ENCODE data around the gene CDH1. TPM values are rescaled to one million over a fixed set of nuclear protein-coding genes. Genes with fewer than 3 reads are reported as not detected.

Gene CDH1
- total RNA-seq, 4 donors from 2014 or later, result 0.26 to 30.0 (median 2.6) TPM

DNA sequence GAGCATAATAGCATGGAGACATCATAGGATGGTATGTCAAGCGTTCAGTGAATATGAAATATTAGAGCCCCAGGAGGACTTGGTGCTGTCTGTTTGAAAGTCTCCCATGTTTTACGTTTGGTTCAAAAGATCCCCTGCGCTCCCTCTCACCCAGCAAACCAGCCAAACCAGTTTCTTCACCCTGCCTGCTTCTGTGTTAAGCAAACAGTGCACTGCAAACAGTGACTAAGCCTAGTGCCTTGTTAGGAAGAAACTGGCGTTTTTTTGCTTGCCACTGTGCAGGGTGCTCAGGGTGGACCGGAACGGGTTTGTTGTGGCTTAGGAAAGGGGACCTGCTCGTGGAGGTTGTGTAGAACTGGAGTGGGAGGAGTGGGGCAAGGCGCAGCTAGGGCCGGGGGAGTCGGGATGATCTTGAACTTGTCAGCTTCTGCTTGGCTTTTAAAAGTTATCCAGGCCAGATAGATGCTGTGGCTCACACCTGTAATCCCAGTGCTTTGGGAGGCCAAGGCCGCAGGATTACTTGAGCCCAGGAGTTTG, 7.7 kb downstream of the CDH1 start:
- H3K27ac ChIP-seq, result no peak overlapping the region
- no peak overlapping the region for H3K4me3 ChIP-seq
- intact Hi-C loops (cut with DNase I; ENCODE audit: low total_unique reads), result no loop called here
- H3K36me3 ChIP-seq, result no peaks in the 10 kb centered on the region
- no peaks in the 10 kb centered on the region for H3K4me1 ChIP-seq
- TF ChIP-seq, protein P1, sequence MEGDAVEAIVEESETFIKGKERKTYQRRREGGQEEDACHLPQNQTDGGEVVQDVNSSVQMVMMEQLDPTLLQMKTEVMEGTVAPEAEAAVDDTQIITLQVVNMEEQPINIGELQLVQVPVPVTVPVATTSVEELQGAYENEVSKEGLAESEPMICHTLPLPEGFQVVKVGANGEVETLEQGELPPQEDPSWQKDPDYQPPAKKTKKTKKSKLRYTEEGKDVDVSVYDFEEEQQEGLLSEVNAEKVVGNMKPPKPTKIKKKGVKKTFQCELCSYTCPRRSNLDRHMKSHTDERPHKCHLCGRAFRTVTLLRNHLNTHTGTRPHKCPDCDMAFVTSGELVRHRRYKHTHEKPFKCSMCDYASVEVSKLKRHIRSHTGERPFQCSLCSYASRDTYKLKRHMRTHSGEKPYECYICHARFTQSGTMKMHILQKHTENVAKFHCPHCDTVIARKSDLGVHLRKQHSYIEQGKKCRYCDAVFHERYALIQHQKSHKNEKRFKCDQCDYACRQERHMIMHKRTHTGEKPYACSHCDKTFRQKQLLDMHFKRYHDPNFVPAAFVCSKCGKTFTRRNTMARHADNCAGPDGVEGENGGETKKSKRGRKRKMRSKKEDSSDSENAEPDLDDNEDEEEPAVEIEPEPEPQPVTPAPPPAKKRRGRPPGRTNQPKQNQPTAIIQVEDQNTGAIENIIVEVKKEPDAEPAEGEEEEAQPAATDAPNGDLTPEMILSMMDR (IDR thresholded peaks at IDR 0.05), result no peak
- no peak for TF ChIP-seq POLR2A (IDR thresholded peaks at IDR 0.05)
- H3K9me3 ChIP-seq, result no peaks in the 10 kb centered on the region
- DNase-seq, result no peak
- H3K27me3 ChIP-seq, result no peaks in the 10 kb centered on the region

DNA sequence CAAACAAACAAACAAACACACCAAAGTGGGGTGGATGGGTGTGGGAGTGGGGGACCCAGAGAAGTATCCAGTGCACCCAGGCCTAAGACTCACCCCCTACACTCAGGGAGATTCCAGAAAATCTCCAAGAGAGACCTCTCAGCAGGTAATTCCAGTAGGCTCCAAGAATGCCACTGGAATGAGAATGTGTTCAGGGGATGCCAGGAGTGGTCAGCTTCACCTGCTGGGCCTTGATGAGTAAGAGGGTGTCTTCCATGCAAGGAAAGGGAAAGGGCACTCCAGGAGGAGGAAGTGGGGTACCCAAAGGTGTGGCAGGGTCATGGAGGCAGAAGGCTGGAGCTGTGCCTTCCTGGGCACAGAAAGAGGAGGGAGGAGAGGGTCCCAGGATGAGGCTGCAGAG, 9.9 kb downstream of the CDH1 start:
- intact Hi-C loops (cut with DNase I; ENCODE audit: low total_unique reads), result no loop called here
- Histone ChIP-seq H3K36me3 (no peaks in the 10 kb centered on the region), H3K9me3 (no peaks in the 10 kb centered on the region), H3K27ac (no peak overlapping the region), H3K4me3 (no peak overlapping the region), H3K27me3 (no peaks in the 10 kb centered on the region), H3K4me1 (no peaks in the 10 kb centered on the region)
- DNase-seq, result no peak
- TF ChIP-seq POLR2A (IDR thresholded peaks at IDR 0.05), result no peak
- TF ChIP-seq, protein P1 (IDR thresholded peaks at IDR 0.05), result no peak

DNA sequence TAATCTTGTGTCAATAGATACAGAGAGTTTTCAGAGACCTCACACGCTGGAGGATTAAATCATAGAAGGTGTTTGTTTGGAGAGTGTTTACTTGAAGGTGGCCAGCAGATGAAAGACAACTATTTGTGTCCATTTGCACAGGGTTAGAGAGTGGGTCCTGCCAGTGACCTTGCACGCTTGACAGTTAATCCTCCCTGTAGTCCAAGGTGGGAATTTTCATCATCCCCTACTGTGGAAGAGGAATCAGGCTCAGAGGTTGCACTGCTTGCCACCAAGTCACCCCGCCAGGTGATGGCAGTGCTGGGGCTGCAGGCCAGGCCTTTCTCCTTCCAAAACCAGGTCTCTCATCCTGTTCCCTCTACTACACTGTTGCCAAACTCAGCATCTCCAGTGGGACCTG, 12.3 kb downstream of the CDH1 start:
- intact Hi-C loops (cut with DNase I; ENCODE audit: low total_unique reads), result no loop called here
- H3K27me3 ChIP-seq, result no peaks in the 10 kb centered on the region
- no peaks in the 10 kb centered on the region for H3K9me3 ChIP-seq
- no peak for DNase-seq
- no peak overlapping the region for H3K4me3 ChIP-seq
- no peak overlapping the region for H3K27ac ChIP-seq
- TF ChIP-seq, protein P1 (IDR thresholded peaks at IDR 0.05), result no peak
- no peaks in the 10 kb centered on the region for H3K36me3 ChIP-seq
- no peaks in the 10 kb centered on the region for H3K4me1 ChIP-seq

DNA sequence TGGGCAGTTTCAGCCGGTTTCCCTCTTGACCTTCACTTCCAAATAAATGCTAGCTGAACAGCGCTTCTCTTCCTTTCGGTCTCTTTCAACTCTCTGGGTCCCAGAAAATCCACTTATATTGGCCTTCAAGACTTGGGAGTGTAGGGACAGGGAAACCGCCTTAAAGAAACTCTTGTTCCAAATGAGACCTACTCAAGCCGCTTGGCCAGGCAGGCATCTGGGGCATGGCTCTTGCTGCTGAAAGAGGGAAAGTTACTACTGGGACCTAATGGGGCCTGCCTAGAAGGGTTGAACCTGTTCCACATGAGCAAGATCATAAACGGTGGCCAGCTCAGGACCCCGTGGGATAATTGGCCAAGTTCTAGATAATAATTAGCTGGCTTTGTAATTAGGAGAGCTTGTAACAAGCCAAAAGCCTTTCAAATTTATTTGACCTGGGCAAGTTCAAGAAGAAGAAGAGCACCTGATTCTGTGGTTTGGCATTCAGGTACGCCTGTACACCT, 13.2 kb downstream of the CDH1 start:
- no peak for DNase-seq
- Histone ChIP-seq H3K9me3 (no peaks in the 10 kb centered on the region), H3K27me3 (no peaks in the 10 kb centered on the region), H3K36me3 (no peaks in the 10 kb centered on the region), H3K4me1 (no peaks in the 10 kb centered on the region), H3K27ac (no peak overlapping the region), H3K4me3 (no peak overlapping the region)
- TF ChIP-seq POLR2A (IDR thresholded peaks at IDR 0.05), result no peak
- TF ChIP-seq, protein P1 (IDR thresholded peaks at IDR 0.05), result no peak
- intact Hi-C loops (cut with DNase I; ENCODE audit: low total_unique reads), result no loop called here

DNA sequence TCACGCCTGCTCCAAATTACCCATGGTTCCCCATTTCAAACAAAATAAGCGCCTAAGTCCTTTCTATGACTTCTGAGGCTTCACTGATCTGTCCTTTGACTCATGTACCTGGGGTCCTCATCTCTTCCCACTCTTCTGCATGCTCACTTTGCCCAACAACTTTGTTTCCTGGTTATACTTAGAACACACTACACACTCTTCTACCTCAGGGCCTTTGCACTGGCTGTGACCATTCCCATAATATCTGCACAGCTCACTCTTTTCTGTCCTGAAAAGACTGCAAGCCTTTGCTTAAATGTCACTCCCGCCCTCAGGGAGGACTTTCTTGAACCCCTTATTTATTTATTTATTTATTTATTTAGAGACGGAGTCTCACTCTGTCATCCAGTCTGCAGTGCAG, 14.1 kb downstream of the CDH1 start:
- H3K4me1 ChIP-seq, result no peaks in the 10 kb centered on the region

More for the DNA sequence above, 14.1 kb downstream of the CDH1 start:
- Histone ChIP-seq H3K27me3 (no peaks in the 10 kb centered on the region), H3K4me3 (no peak overlapping the region), H3K36me3 (no peaks in the 10 kb centered on the region), H3K27ac (no peak overlapping the region), H3K9me3 (no peaks in the 10 kb centered on the region)
- intact Hi-C loops (cut with DNase I; ENCODE audit: low total_unique reads), result no loop called here
- no peak for TF ChIP-seq POLR2A (IDR thresholded peaks at IDR 0.05)
- TF ChIP-seq, protein P1 (IDR thresholded peaks at IDR 0.05), result no peak
- DNase-seq, result no peak

All from uterus (tissue), 4 donors.